Neutrophil (primary cell): ENCODE results near the gene DNMT3A.

Source experiments
- H3K27ac ChIP-seq: fragments of 200-600 bp; sonication (generic); 2 replicates; pipeline ENCODE4 v1.5.1; 2016; ENCODE audit warnings: mild to moderate bottlenecking, moderate library complexity
- H3K27me3 ChIP-seq: fragments of 200-600 bp; sonication (generic); 2 replicates; pipeline ENCODE4 v1.6.0; 2016; ENCODE audit warnings: mild to moderate bottlenecking
- H3K36me3 ChIP-seq: fragments of 200-600 bp; sonication (generic); 2 replicates; pipeline ENCODE4 v1.5.1; 2017
- H3K4me1 ChIP-seq, 2 experiments: fragments of 200-600 bp in 1 of 2; sonication (generic) in 1 of 2; 1 replicate in 1 of 2; 2 replicates in 1 of 2; pipeline versions ENCODE4 v1.5.1 to v1.6.1; 2013 to 2016; ENCODE audit warnings: low read depth in 1 of 2, low read length in 1 of 2, mild to moderate bottlenecking in 1 of 2, moderate library complexity in 1 of 2; ENCODE audit not compliant: control insufficient read depth in 1 of 2, insufficient read depth in 1 of 2
- H3K4me3 ChIP-seq, 2 experiments: fragments of 200-600 bp in 1 of 2; sonication (generic) in 1 of 2; 1 replicate in 1 of 2; 2 replicates in 1 of 2; pipeline ENCODE4 v1.5.1; 2013 to 2016; ENCODE audit warnings: low read depth in 1 of 2, low read length in 1 of 2, mild to moderate bottlenecking in 1 of 2, moderate library complexity in 1 of 2
- H3K9me3 ChIP-seq: fragments of 200-600 bp; sonication (generic); 2 replicates; pipeline ENCODE4 v1.5.1; 2016
- TF ChIP-seq, protein P1 (sequence below): fragments of 200-600 bp; sonication (generic); IDR thresholded peaks from 2 replicates; pipeline ENCODE4 v1.5.1; 2016; ENCODE audit warnings: antibody characterized with exemption

DNMT3A gene

DNA sequence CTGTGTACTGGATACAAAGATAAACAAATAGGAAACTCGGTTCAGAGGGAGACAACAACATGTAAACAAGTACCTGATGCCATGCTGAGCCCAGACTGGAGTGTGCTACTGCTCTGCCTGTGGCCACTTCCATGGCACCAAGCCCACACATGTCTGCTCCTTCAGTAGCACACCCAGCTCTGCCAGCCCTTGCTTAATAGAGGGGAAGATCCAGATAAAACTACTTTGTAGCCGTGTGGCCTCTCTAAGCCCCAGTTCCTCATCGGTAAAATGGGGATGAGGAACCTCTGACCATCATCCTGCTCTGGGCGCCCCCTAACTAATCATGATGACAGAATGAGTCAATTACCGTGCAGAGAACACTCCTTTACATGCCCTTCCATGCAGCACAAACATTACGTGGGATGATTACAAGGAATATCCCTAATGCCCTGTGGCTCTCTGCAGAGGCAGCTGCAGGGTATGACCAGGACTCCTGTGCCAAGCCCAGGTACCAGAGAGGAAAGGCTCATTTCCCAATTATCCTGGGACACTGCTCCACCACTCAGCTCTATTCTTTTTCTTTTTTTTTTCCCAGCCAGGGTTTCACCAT lies 34.9 kb downstream of the DNMT3A start:
- H3K4me3 ChIP-seq = no peak overlapping the region
- peaks cover 5 to 11% of the 10 kb centered on the region in 2 experiments for H3K4me1 ChIP-seq
- H3K36me3 ChIP-seq = peaks cover 70% of the 10 kb centered on the region
- H3K27me3 ChIP-seq = no peaks in the 10 kb centered on the region
- H3K9me3 ChIP-seq = no peaks in the 10 kb centered on the region
- H3K27ac ChIP-seq = no peak overlapping the region
- TF ChIP-seq, protein P1, sequence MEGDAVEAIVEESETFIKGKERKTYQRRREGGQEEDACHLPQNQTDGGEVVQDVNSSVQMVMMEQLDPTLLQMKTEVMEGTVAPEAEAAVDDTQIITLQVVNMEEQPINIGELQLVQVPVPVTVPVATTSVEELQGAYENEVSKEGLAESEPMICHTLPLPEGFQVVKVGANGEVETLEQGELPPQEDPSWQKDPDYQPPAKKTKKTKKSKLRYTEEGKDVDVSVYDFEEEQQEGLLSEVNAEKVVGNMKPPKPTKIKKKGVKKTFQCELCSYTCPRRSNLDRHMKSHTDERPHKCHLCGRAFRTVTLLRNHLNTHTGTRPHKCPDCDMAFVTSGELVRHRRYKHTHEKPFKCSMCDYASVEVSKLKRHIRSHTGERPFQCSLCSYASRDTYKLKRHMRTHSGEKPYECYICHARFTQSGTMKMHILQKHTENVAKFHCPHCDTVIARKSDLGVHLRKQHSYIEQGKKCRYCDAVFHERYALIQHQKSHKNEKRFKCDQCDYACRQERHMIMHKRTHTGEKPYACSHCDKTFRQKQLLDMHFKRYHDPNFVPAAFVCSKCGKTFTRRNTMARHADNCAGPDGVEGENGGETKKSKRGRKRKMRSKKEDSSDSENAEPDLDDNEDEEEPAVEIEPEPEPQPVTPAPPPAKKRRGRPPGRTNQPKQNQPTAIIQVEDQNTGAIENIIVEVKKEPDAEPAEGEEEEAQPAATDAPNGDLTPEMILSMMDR = no peak

DNA sequence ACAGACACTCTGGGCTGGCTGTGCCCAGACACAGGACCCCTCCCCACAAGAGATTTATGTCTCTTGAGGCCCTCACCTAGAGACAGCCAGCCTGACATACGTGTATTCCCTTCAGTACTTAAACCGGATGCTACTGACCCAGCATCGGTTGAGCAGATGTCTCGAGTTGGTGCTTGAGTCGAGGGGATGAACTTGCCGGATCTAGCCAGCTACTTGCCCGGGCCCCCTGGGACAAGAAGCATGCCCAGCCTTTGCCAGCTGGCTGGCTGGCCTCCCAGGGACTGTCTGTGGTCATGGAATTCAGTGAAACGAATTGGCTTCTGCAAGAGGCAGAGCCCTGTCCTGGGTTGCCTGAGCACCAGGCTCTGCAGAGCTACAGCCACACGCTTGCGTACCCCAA lies 36.0 kb downstream of the DNMT3A start:
- Histone ChIP-seq H3K27ac (no peak overlapping the region), H3K27me3 (no peaks in the 10 kb centered on the region), H3K9me3 (no peaks in the 10 kb centered on the region), H3K36me3 (peaks cover 61% of the 10 kb centered on the region), H3K4me3 (no peak overlapping the region), H3K4me1 (peaks cover 10 to 21% of the 10 kb centered on the region in 2 experiments)
- TF ChIP-seq, protein P1 = no peak

DNA sequence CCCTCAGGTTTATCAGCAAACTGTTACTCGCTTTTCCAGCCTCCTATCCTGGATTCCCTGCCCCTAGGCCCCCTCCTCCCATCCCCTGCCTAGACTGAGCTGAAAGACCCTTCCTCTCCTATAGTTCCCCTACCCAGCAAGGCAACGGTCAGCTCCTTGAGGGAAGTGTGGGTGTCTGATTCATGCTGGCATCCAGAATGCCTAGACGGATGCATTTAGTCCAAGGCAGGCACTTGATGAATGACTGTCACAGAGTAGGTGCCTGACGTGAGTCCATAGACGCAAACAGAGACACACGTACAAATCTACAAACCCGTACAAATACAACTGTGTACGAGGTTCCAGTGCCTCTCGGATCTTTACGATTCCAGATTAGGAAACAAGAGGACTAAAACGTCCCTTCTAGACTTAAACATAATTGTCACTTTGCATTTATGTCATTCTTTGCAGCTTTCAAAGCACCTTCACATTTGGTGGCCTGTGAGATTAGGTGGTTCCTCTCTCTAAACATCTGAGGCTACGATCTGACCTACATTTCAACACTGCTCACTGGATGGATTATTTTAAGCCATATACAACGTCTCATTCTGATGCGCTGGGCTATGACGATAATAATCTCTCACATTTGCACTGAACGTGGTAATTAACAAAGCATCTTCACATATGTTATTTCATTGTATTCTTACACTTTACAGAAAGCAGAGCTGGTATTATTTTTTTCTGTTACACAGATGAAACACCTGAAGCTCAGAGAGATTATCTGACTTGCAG lies 36.7 kb downstream of the DNMT3A start:
- Histone ChIP-seq H3K27me3 (no peaks in the 10 kb centered on the region), H3K36me3 (peaks cover 56% of the 10 kb centered on the region), H3K4me1 (peaks cover 10 to 21% of the 10 kb centered on the region in 2 experiments), H3K4me3 (no peak overlapping the region), H3K27ac (no peak overlapping the region), H3K9me3 (no peaks in the 10 kb centered on the region)
- TF ChIP-seq, protein P1 = no peak

DNA sequence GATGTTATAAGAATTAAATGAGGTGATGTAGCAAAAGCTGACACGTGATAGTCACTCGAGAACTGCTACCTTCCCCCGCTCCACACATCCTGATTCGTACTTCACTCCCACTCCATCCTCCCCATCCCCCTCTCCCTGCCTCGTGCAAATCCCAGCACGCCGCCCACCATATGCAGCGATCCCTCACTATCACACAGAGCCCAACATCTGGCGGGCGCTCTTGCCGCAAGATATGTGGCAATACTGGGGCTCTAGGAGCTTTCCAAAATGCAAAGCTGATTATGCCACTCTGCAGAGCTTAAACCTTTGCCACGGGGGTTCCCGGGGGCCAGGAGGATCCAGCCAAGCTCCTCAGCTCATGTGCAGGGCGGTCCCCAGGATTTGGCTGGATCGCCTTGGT lies 37.4 kb downstream of the DNMT3A start:
- Histone ChIP-seq H3K9me3 (no peaks in the 10 kb centered on the region), H3K27me3 (no peaks in the 10 kb centered on the region), H3K27ac (no peak overlapping the region), H3K4me3 (no peak overlapping the region), H3K36me3 (peaks cover 60% of the 10 kb centered on the region), H3K4me1 (peaks cover 10 to 21% of the 10 kb centered on the region in 2 experiments)
- TF ChIP-seq, protein P1 = no peak

DNA sequence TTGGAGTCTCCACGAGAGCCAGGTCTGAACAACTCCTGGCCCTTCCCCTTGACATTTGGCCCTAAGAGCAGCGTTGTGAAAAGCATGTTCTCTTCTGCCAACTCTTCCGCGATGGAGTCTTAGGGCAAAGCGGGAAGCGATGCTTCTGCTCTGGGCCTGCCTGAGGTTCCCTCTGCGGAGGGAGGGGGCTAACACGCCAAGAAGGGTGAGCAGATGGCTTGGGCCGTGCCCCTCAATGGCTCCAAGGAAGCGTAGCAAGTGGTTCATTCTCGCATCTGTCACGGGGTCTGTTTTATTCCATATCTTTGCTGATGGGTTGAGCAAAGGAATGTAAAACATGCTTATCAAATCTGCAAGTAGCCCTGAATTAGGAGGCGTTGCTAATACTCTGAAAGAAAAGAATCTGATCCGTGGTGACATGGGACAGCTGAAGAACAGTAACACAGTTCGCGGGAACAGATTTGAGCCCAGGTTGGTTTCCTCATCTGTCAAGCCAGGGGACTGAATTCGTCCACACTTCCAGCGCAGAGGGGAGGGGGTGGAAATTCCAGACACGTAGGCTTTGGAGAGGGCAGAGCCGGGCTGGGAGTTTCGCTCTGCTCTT lies 38.0 kb downstream of the DNMT3A start:
- no peak overlapping the region for H3K27ac ChIP-seq
- no peak overlapping the region for H3K4me3 ChIP-seq
- H3K4me1 ChIP-seq = peaks cover 10 to 21% of the 10 kb centered on the region in 2 experiments
- no peaks in the 10 kb centered on the region for H3K9me3 ChIP-seq
- H3K36me3 ChIP-seq = peaks cover 60% of the 10 kb centered on the region
- H3K27me3 ChIP-seq = no peaks in the 10 kb centered on the region
- TF ChIP-seq, protein P1 = no peak
